ENCODE results near the gene DCC. TPM values are rescaled to one million over a fixed set of nuclear protein-coding genes. Genes with fewer than 3 reads are reported as not detected.

Gene DCC
- total and polyA plus RNA-seq, 2 experiments from 2014 or later: 0.53 to 0.73 TPM

GRCh38 chr18:52937840-52938239 is 597.8 kb downstream of the DCC start (continued):
- TF ChIP-seq, protein P1, sequence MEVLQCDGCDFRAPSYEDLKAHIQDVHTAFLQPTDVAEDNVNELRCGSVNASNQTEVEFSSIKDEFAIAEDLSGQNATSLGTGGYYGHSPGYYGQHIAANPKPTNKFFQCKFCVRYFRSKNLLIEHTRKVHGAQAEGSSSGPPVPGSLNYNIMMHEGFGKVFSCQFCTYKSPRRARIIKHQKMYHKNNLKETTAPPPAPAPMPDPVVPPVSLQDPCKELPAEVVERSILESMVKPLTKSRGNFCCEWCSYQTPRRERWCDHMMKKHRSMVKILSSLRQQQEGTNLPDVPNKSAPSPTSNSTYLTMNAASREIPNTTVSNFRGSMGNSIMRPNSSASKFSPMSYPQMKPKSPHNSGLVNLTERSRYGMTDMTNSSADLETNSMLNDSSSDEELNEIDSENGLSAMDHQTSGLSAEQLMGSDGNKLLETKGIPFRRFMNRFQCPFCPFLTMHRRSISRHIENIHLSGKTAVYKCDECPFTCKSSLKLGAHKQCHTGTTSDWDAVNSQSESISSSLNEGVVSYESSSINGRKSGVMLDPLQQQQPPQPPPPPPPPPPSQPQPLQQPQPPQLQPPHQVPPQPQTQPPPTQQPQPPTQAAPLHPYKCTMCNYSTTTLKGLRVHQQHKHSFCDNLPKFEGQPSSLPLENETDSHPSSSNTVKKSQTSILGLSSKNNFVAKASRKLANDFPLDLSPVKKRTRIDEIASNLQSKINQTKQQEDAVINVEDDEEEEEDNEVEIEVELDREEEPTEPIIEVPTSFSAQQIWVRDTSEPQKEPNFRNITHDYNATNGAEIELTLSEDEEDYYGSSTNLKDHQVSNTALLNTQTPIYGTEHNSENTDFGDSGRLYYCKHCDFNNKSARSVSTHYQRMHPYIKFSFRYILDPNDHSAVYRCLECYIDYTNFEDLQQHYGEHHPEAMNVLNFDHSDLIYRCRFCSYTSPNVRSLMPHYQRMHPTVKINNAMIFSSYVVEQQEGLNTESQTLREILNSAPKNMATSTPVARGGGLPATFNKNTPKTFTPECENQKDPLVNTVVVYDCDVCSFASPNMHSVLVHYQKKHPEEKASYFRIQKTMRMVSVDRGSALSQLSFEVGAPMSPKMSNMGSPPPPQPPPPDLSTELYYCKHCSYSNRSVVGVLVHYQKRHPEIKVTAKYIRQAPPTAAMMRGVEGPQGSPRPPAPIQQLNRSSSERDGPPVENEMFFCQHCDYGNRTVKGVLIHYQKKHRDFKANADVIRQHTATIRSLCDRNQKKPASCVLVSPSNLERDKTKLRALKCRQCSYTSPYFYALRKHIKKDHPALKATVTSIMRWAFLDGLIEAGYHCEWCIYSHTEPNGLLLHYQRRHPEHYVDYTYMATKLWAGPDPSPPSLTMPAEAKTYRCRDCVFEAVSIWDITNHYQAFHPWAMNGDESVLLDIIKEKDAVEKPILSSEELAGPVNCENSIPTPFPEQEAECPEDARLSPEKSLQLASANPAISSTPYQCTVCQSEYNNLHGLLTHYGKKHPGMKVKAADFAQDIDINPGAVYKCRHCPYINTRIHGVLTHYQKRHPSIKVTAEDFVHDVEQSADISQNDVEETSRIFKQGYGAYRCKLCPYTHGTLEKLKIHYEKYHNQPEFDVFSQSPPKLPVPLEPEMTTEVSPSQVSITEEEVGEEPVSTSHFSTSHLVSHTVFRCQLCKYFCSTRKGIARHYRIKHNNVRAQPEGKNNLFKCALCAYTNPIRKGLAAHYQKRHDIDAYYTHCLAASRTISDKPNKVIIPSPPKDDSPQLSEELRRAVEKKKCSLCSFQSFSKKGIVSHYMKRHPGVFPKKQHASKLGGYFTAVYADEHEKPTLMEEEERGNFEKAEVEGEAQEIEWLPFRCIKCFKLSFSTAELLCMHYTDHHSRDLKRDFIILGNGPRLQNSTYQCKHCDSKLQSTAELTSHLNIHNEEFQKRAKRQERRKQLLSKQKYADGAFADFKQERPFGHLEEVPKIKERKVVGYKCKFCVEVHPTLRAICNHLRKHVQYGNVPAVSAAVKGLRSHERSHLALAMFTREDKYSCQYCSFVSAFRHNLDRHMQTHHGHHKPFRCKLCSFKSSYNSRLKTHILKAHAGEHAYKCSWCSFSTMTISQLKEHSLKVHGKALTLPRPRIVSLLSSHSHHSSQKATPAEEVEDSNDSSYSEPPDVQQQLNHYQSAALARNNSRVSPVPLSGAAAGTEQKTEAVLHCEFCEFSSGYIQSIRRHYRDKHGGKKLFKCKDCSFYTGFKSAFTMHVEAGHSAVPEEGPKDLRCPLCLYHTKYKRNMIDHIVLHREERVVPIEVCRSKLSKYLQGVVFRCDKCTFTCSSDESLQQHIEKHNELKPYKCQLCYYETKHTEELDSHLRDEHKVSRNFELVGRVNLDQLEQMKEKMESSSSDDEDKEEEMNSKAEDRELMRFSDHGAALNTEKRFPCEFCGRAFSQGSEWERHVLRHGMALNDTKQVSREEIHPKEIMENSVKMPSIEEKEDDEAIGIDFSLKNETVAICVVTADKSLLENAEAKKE (CRISPR knock-in tag; IDR thresholded peaks at IDR 0.05): no peak
- TF ChIP-seq, protein P2, sequence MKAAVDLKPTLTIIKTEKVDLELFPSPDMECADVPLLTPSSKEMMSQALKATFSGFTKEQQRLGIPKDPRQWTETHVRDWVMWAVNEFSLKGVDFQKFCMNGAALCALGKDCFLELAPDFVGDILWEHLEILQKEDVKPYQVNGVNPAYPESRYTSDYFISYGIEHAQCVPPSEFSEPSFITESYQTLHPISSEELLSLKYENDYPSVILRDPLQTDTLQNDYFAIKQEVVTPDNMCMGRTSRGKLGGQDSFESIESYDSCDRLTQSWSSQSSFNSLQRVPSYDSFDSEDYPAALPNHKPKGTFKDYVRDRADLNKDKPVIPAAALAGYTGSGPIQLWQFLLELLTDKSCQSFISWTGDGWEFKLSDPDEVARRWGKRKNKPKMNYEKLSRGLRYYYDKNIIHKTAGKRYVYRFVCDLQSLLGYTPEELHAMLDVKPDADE (IDR thresholded peaks at IDR 0.05): no peak
- TF ChIP-seq POLR2AphosphoS5 (IDR thresholded peaks at IDR 0.05; ENCODE audit: low read depth) (no peak), CREB1 (CRISPR knock-in tag; IDR thresholded peaks at IDR 0.05; ENCODE audit: low read depth) (no peak), EZH2phosphoT487 (IDR thresholded peaks at IDR 0.05; ENCODE audit: unreplicated experiment) (no peak), EZH2 (IDR thresholded peaks at IDR 0.05; ENCODE audit: low read depth, unreplicated experiment) (no peak)

DNA sequence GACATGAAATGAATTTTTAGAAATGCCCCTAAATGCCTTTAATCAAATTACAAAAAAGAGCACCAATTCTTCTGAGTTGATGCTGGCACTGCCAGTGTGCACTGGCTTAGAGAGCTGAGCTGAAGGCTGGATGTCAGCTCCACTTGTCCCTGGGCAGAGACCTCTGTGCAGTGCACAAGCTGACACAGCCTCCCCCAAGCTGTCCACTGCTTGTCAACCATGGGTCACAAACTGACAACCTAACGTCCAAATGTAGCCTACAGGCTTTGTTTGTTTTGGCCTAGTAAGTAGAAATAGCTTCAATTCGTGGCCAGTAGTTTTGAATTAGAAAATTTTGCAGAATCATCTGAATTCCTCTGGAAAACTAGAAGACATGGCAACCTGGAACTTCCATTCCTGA is 605.6 kb downstream of the DCC start:
- H3K36me3 Mint-ChIP-seq (ENCODE audit: low read depth): no peaks in the 10 kb centered on the region
- H3K4me2 ChIP-seq: no peak overlapping the region
- no peak for TF ChIP-seq JUNB (IDR thresholded peaks at IDR 0.05; ENCODE audit: unreplicated experiment)
- no peak for TF ChIP-seq CTCF (conservative IDR thresholded peaks at IDR 0.05; ENCODE audit: low read depth in 2 of 2)
- no peak for TF ChIP-seq ZNF331 (CRISPR knock-in tag; IDR thresholded peaks at IDR 0.05; ENCODE audit: low read depth)
- no peak for TF ChIP-seq ZNF114 (CRISPR knock-in tag; IDR thresholded peaks at IDR 0.05)
- no peak for TF ChIP-seq REST (IDR thresholded peaks at IDR 0.05; ENCODE audit: unreplicated experiment)
- TF ChIP-seq, protein P2 (IDR thresholded peaks at IDR 0.05): no peak
- no peak for TF ChIP-seq POLR2AphosphoS5 (IDR thresholded peaks at IDR 0.05; ENCODE audit: low read depth)
- no peak for TF ChIP-seq CREB1 (CRISPR knock-in tag; IDR thresholded peaks at IDR 0.05; ENCODE audit: low read depth)
- TF ChIP-seq NANOG (IDR thresholded peaks at IDR 0.05; ENCODE audit: borderline replicate concordance): no peak

More for the DNA sequence above, 605.6 kb downstream of the DCC start:
- Mint-ChIP-seq H3K27ac (no peak overlapping the region), H3K27me3 (ENCODE audit: insufficient read depth, low read depth, poor library complexity) (no peaks in the 10 kb centered on the region), H3K4me1 (no peaks in the 10 kb centered on the region), H3K4me3 (no peak overlapping the region), H3K9me3 (no peaks in the 10 kb centered on the region)
- DNase-seq (ENCODE audit: low spot score) (no peak), ATAC-seq (no peak)
- Histone ChIP-seq H3K36me3 (ENCODE audit: insufficient read depth) (no peaks in the 10 kb centered on the region), H3K9me2 (ENCODE audit: insufficient read depth) (no peaks in the 10 kb centered on the region), H2AFZ (no peak overlapping the region; the same call in 1 of the 2 replicates), H4K20me1 (replicated peaks; ENCODE audit: insufficient read depth) (no peaks in the 10 kb centered on the region), H3F3A (replicated peaks; ENCODE audit: low read depth) (no peaks in the 10 kb centered on the region), H3K4me1 (ENCODE audit: insufficient read depth) (no peaks in the 10 kb centered on the region), H3K4me3 (no peak overlapping the region), H3K27me3 (ENCODE audit: insufficient read depth) (no peaks in the 10 kb centered on the region), H3K27ac (ENCODE audit: low read depth) (no peak overlapping the region), H3K79me2 (replicated peaks; ENCODE audit: insufficient read depth) (no peaks in the 10 kb centered on the region)

Data from GM23338 (cell line).